CD14-positive monocyte (primary cell): Measurements from ENCODE around the gene IKZF2. TPM values are rescaled to one million over a fixed set of nuclear protein-coding genes. Genes with fewer than 3 reads are reported as not detected.

ENCODE experiments used
- DNase-seq, 3 donors: peaks; one replicate each; pipeline ENCODE4 v3.0.0-alpha.2; 2011 to 2022
- H2AFZ ChIP-seq: 2 replicates; pipeline ENCODE4 v1.6.0; 2012; ENCODE audit warnings: mild to moderate bottlenecking, low read depth, low read length, inconsistent platforms; ENCODE audit not compliant: insufficient read depth, poor library complexity, severe bottlenecking
- H3K27ac ChIP-seq, 2 donors: 1 replicate in 1 of 2; 2 replicates in 1 of 2; pipeline ENCODE4 v1.5.1; 2012 to 2013; ENCODE audit warnings: low read length in 2 of 2, control low read depth in 1 of 2, inconsistent platforms in 1 of 2, low read depth in 1 of 2, mild to moderate bottlenecking in 1 of 2
- H3K27me3 ChIP-seq, 2 donors: one replicate each; pipeline versions ENCODE4 v1.6.0 to v1.6.1; 2011 to 2013; ENCODE audit warnings: low read length in 2 of 2; ENCODE audit not compliant: control insufficient read depth in 2 of 2, insufficient read depth in 2 of 2
- H3K36me3 ChIP-seq, 2 donors: replicated peaks in 1 of 2; 1 replicate in 1 of 2; 2 replicates in 1 of 2; pipeline versions ENCODE4 v1.5.1 to v1.6.1; 2012 to 2013; ENCODE audit warnings: low read length in 2 of 2, control low read depth in 1 of 2, inconsistent platforms in 1 of 2, mild to moderate bottlenecking in 1 of 2; ENCODE audit not compliant: insufficient read depth in 2 of 2, control insufficient read depth in 1 of 2
- H3K4me1 ChIP-seq, 2 donors: 1 replicate in 1 of 2; 2 replicates in 1 of 2; pipeline versions ENCODE4 v1.5.1 to v1.6.1; 2012 to 2013; ENCODE audit warnings: low read length in 2 of 2, control low read depth in 1 of 2, inconsistent platforms in 1 of 2, mild to moderate bottlenecking in 1 of 2, moderate library complexity in 1 of 2; ENCODE audit not compliant: insufficient read depth in 2 of 2, control insufficient read depth in 1 of 2
- H3K4me2 ChIP-seq: replicated peaks from 2 replicates; pipeline ENCODE3; 2012; ENCODE audit warnings: low read length, moderate library complexity, mild to moderate bottlenecking; ENCODE audit not compliant: poor library complexity, severe bottlenecking; ENCODE audit errors: extremely low read depth
- H3K4me3 ChIP-seq, 3 experiments: fragments of 200-600 bp in 1 of 3; sonication (generic) in 1 of 3; replicated peaks in 1 of 3; 1 replicate in 2 of 3; 2 replicates in 1 of 3; pipeline ENCODE4 v1.5.1; 2011 to 2013; ENCODE audit warnings: low read length in 3 of 3, mild to moderate bottlenecking in 3 of 3, control low read depth in 2 of 3, low read depth in 2 of 3, inconsistent platforms in 1 of 3, moderate library complexity in 1 of 3
- H3K79me2 ChIP-seq: 2 replicates; pipeline ENCODE4 v1.6.0; 2012; ENCODE audit warnings: mild to moderate bottlenecking, control low read depth, inconsistent platforms, low read length, moderate library complexity; ENCODE audit not compliant: insufficient read depth
- H3K9ac ChIP-seq: 2 replicates; pipeline ENCODE4 v1.6.0; 2017; ENCODE audit warnings: low read length, mild to moderate bottlenecking; ENCODE audit not compliant: insufficient read depth, poor library complexity, severe bottlenecking
- H3K9me3 ChIP-seq, 2 donors: replicated peaks in 1 of 2; 1 replicate in 1 of 2; 2 replicates in 1 of 2; pipeline versions ENCODE4 v1.5.1 to v1.6.1; 2012 to 2013; ENCODE audit warnings: low read length in 2 of 2, control low read depth in 1 of 2; ENCODE audit not compliant: control insufficient read depth in 1 of 2, insufficient read depth in 1 of 2
- H4K20me1 ChIP-seq: 2 replicates; pipeline ENCODE4 v1.6.0; 2012; ENCODE audit warnings: mild to moderate bottlenecking, low read length, control low read depth, moderate library complexity; ENCODE audit not compliant: insufficient read depth
- H3K27ac Mint-ChIP-seq, 7 donors: one replicate each; pipeline ENCODE4 v1.8.0; 2020; ENCODE audit warnings: mild to moderate bottlenecking in 7 of 7, mixed read lengths in 7 of 7, moderate library complexity in 6 of 7, inconsistent platforms in 2 of 7
- H3K27me3 Mint-ChIP-seq, 3 donors: one replicate each; pipeline ENCODE4 v1.8.0; 2021 to 2022; ENCODE audit warnings: low read depth in 3 of 3, mild to moderate bottlenecking in 3 of 3, mixed read lengths in 3 of 3, moderate library complexity in 3 of 3, inconsistent platforms in 1 of 3
- H3K36me3 Mint-ChIP-seq, 2 donors: one replicate each; pipeline ENCODE4 v1.8.0; 2020; ENCODE audit warnings: mixed read lengths in 2 of 2, inconsistent platforms in 1 of 2, mild to moderate bottlenecking in 1 of 2
- H3K4me1 Mint-ChIP-seq: one replicate; pipeline ENCODE4 v1.8.0; 2020; ENCODE audit warnings: mild to moderate bottlenecking, mixed read lengths
- H3K4me3 Mint-ChIP-seq, 2 donors: one replicate each; pipeline ENCODE4 v1.8.0; 2020; ENCODE audit warnings: mild to moderate bottlenecking in 2 of 2, mixed read lengths in 2 of 2, moderate library complexity in 1 of 2
- H3K9me3 Mint-ChIP-seq, 7 donors: one replicate each; pipeline ENCODE4 v1.8.0; 2020 to 2022; ENCODE audit warnings: mixed read lengths in 7 of 7, mild to moderate bottlenecking in 6 of 7, moderate library complexity in 6 of 7, inconsistent platforms in 2 of 7
- WGBS: methylation state at CpG from one replicate; pipeline ENCODE4 v1.1.5; 2013; ENCODE audit warnings: missing lambda C conversion rate; ENCODE audit not compliant: insufficient coverage; 5-methylcytosine and 5-hydroxymethylcytosine counted together
- intact Hi-C, 2 donors: fragments of 100-400 bp; cut with micrococcal nuclease; formaldehyde crosslinking; loops; one replicate each; pipeline versions ENCODE4 v1.15.0 to v1.15.1; 2023
- polyA plus RNA-seq, 3 donors: library from polyadenylated mRNA; depleted of rRNA in 1 of 3; unstranded in 2 of 3; stranded (reverse) in 1 of 3; fragments of 300-500 nt in 2 of 3; fragments of >200 nt in 1 of 3; fragmentation: Illumina TruSeq in 2 of 3; gene quantifications; 1 replicate in 2 of 3; 2 replicates in 1 of 3; pipeline ENCODE4 v1.2.3, GENCODE V29; 2012 to 2021
- TF ChIP-seq, protein P1 (sequence below): fragments of 200-600 bp; IDR thresholded peaks from one replicate; pipeline ENCODE4 v1.8.0; 2022; ENCODE audit warnings: antibody characterized with exemption, mild to moderate bottlenecking

IKZF2 gene
- polyA plus RNA-seq, 3 donors = 0.10 to 0.12 (median 0.11) TPM

DNA sequence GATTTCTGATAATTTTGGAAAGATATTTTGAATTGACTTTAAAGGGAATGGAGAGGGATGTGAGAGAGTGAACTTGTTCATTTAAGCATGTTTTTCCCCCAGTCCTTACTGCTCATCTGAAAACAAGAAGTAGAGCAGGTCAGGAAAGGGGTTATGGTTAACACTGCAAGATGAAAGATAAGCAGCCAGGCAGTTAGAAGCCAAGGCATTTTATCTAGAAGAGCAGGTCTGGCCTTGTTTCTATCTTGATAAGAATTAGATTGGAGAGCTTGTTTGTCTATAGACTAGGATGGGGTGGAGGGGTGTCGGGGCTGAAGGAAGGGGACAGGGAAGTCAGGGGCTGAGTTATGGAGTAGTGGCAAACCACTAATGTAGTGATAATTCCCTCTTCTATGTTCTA, 171.6 kb downstream of the IKZF2 start:
- Mint-ChIP-seq H3K4me1 (no peaks in the 10 kb centered on the region), H3K27ac (no peak overlapping the region), H3K27me3 (peaks cover 0 to 2% (median 0%) of the 10 kb centered on the region in 3 donors), H3K4me3 (no peak overlapping the region), H3K36me3 (no peaks in the 10 kb centered on the region), H3K9me3 (no peaks in the 10 kb centered on the region)
- no CpG with 5 or more reads among the region's 1 CpG for WGBS
- H2AFZ ChIP-seq = no peak overlapping the region
- TF ChIP-seq, protein P1, sequence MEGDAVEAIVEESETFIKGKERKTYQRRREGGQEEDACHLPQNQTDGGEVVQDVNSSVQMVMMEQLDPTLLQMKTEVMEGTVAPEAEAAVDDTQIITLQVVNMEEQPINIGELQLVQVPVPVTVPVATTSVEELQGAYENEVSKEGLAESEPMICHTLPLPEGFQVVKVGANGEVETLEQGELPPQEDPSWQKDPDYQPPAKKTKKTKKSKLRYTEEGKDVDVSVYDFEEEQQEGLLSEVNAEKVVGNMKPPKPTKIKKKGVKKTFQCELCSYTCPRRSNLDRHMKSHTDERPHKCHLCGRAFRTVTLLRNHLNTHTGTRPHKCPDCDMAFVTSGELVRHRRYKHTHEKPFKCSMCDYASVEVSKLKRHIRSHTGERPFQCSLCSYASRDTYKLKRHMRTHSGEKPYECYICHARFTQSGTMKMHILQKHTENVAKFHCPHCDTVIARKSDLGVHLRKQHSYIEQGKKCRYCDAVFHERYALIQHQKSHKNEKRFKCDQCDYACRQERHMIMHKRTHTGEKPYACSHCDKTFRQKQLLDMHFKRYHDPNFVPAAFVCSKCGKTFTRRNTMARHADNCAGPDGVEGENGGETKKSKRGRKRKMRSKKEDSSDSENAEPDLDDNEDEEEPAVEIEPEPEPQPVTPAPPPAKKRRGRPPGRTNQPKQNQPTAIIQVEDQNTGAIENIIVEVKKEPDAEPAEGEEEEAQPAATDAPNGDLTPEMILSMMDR = no peak
- no peak overlapping the region for H3K4me2 ChIP-seq
- no peak overlapping the region for H3K27ac ChIP-seq
- no peaks in the 10 kb centered on the region for H3K79me2 ChIP-seq
- H3K9me3 ChIP-seq = no peaks in the 10 kb centered on the region
- H3K4me1 ChIP-seq = no peaks in the 10 kb centered on the region
- no peaks in the 10 kb centered on the region for H3K27me3 ChIP-seq
- DNase-seq = no peak
- no peak overlapping the region for H3K9ac ChIP-seq
- H3K36me3 ChIP-seq = no peaks in the 10 kb centered on the region
- no peaks in the 10 kb centered on the region for H4K20me1 ChIP-seq
- intact Hi-C loops = no loop called here
- no peak overlapping the region for H3K4me3 ChIP-seq

DNA sequence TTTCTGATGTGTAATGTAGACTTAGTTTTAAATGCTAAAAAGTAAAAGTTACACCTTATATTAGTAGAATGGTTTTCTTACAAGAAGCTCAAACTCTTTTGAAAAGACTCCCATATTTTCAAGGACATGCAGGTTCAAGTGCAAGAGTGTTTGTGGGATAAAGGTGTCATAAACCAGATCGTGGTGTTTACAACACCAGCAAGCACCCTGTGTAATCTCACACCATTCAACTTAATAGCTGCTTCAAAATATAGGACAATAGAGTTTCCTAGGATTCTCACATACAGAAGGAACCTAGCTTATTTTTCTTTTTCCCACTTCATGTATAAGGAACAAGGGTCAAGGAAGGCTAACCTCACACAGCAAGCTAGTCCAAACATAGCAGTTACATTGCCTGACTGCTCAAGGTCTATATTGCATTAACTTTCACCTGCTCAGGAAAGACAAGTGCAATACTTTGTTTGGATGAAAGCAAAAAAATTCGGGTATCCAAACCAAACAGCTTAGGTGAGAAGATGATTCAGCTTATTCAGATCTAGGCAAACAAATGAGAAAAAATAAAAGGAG, 172.3 kb downstream of the IKZF2 start:
- H3K27ac Mint-ChIP-seq = no peak overlapping the region
- Histone ChIP-seq H3K79me2 (no peaks in the 10 kb centered on the region), H3K9ac (no peak overlapping the region), H3K27ac (no peak overlapping the region), H4K20me1 (no peaks in the 10 kb centered on the region), H3K27me3 (no peaks in the 10 kb centered on the region), H3K4me1 (no peaks in the 10 kb centered on the region), H2AFZ (no peak overlapping the region), H3K36me3 (no peaks in the 10 kb centered on the region), H3K4me3 (no peak overlapping the region), H3K4me2 (no peak overlapping the region), H3K9me3 (no peaks in the 10 kb centered on the region)
- H3K4me1 Mint-ChIP-seq = no peaks in the 10 kb centered on the region
- DNase-seq = no peak
- no peak overlapping the region for H3K4me3 Mint-ChIP-seq
- intact Hi-C loops = no loop called here
- TF ChIP-seq, protein P1 = no peak
- no peaks in the 10 kb centered on the region for H3K36me3 Mint-ChIP-seq
- H3K9me3 Mint-ChIP-seq = no peaks in the 10 kb centered on the region
- peaks cover 0 to 2% (median 0%) of the 10 kb centered on the region in 3 donors for H3K27me3 Mint-ChIP-seq
- no CpG with 5 or more reads among the region's 2 CpGs for WGBS
